GM19328 (cell line): ENCODE measurements around the gene UBE2G2.

Experiments
- ATAC-seq: cut with Tn5 transposase; IDR thresholded peaks from one replicate; pipeline ENCODE4 v1.9.1; 2021; ENCODE audit warnings: mild to moderate bottlenecking, moderate library complexity; ENCODE audit not compliant: unreplicated experiment

UBE2G2 gene

GRCh38 chr21:44801468-44802395, at the start of gene UBE2G2:
TSS of gene UBE2G2 (minus strand) at chr21:44801820. CDS start at chr21:44801748, 72 bp downstream.
- peak; percentile 62 for ATAC-seq

GRCh38 chr21:44850905-44851657, 49.5 kb upstream of the UBE2G2 start:
- no peak for ATAC-seq

- no peak for ATAC-seq
Observed at GRCh38 chr21:44850208-44850800, 48.7 kb upstream of the UBE2G2 start.

GRCh38 chr21:44849616-44850130, 48.1 kb upstream of the UBE2G2 start:
- no peak for ATAC-seq

- ATAC-seq, result no peak
Observed at GRCh38 chr21:44848821-44849521, 47.4 kb upstream of the UBE2G2 start.

- no peak for ATAC-seq
Observed at GRCh38 chr21:44847261-44848056, 45.8 kb upstream of the UBE2G2 start.

- ATAC-seq, result no peak
Observed at GRCh38 chr21:44846485-44847260, 45.1 kb upstream of the UBE2G2 start.

- no peak for ATAC-seq
Observed at GRCh38 chr21:44846224-44846484, 44.5 kb upstream of the UBE2G2 start.

GRCh38 chr21:44845418-44846223, 44.0 kb upstream of the UBE2G2 start:
- peak; percentile 47 for ATAC-seq

GRCh38 chr21:44844256-44844655, 42.6 kb upstream of the UBE2G2 start:
- ATAC-seq, result no peak

GRCh38 chr21:44842721-44843445, 41.3 kb upstream of the UBE2G2 start:
- ATAC-seq, result no peak

GRCh38 chr21:44842087-44842486, 40.5 kb upstream of the UBE2G2 start:
- ATAC-seq, result no peak

GRCh38 chr21:44840771-44841170, 39.2 kb upstream of the UBE2G2 start:
- ATAC-seq, result no peak

- ATAC-seq, result no peak
Observed at GRCh38 chr21:44838951-44839350, 37.3 kb upstream of the UBE2G2 start.

GRCh38 chr21:44838039-44838895, 36.6 kb upstream of the UBE2G2 start:
- ATAC-seq, result no peak

GRCh38 chr21:44837537-44837936, 35.9 kb upstream of the UBE2G2 start:
- no peak for ATAC-seq
